H1 (cell line): ENCODE results near the gene TMEM245. TPM values are rescaled to one million over a fixed set of nuclear protein-coding genes. Genes with fewer than 3 reads are reported as not detected.

Experiments
- CTCF ChIA-PET: fragments of 300-600 bp; sonication (Branson Sonifier 250); formaldehyde crosslinking; loops from one replicate; lab custom pipeline; 2021; ENCODE audit not compliant: partially characterized antibody; lab: Charles Lee
- POLR2A ChIA-PET: fragments of 300-600 bp; sonication (Branson Sonifier 250); formaldehyde crosslinking; loops from one replicate; lab custom pipeline; 2021; ENCODE audit warnings: inconsistent platforms; ENCODE audit not compliant: partially characterized antibody; lab: Charles Lee
- DNase-seq, 2 experiments: peaks; one replicate each; pipeline versions ENCODE4 v3.0.0 to v3.0.0-alpha.2; 2010 to 2022; ENCODE audit warnings: low spot score in 2 of 2, low read depth in 1 of 2, mixed read lengths in 1 of 2
- FAIRE-seq: peaks from 2 replicates; lab custom pipeline; 2011; peaks lifted over from hg19 to GRCh38; lab: Jason Lieb, UNC
- H2AFZ ChIP-seq: 2 replicates; pipeline ENCODE4 v1.8.1; 2012; ENCODE audit warnings: low read length, inconsistent platforms
- H2AK5ac ChIP-seq: 2 replicates; pipeline ENCODE4 v1.6.1; 2013; ENCODE audit warnings: low read depth, low read length
- H2BK120ac ChIP-seq: replicated peaks from 2 replicates; pipeline ENCODE3; 2013; ENCODE audit warnings: low read depth, low read length, inconsistent platforms
- H2BK12ac ChIP-seq: 2 replicates; pipeline ENCODE4 v1.6.1; 2013; ENCODE audit warnings: low read depth, low read length
- H2BK15ac ChIP-seq: 2 replicates; pipeline ENCODE4 v1.6.1; 2013; ENCODE audit warnings: low read length
- H2BK20ac ChIP-seq: 2 replicates; pipeline ENCODE4 v1.6.1; 2013; ENCODE audit warnings: low read length
- H2BK5ac ChIP-seq: 2 replicates; pipeline ENCODE4 v1.6.1; 2013; ENCODE audit warnings: low read depth, low read length
- H3K14ac ChIP-seq: 2 replicates; pipeline ENCODE4 v1.6.1; 2013; ENCODE audit warnings: inconsistent platforms; ENCODE audit not compliant: insufficient read length
- H3K18ac ChIP-seq: 2 replicates; pipeline ENCODE4 v1.6.1; 2013; ENCODE audit warnings: low read length; ENCODE audit errors: extremely low read depth
- H3K23ac ChIP-seq: 2 replicates; pipeline ENCODE4 v1.6.1; 2013; ENCODE audit warnings: inconsistent platforms; ENCODE audit not compliant: insufficient read length
- H3K23me2 ChIP-seq: 2 replicates; pipeline ENCODE4 v1.6.1; 2013; ENCODE audit warnings: low read depth, low read length
- H3K27ac ChIP-seq: 2 replicates; pipeline ENCODE4 v1.6.1; 2011; ENCODE audit warnings: low read depth, low read length, inconsistent platforms
- H3K27me3 ChIP-seq, 4 experiments: replicated peaks in 1 of 4; 1 replicate in 1 of 4; 2 replicates in 3 of 4; pipeline versions ENCODE4 v1.6.1 to v1.8.1; 2011 to 2013; ENCODE audit warnings: low read length in 3 of 4, mild to moderate bottlenecking in 3 of 4, inconsistent platforms in 2 of 4, mixed read lengths in 2 of 4, moderate library complexity in 1 of 4; ENCODE audit not compliant: control insufficient read depth in 3 of 4, insufficient read depth in 3 of 4; ENCODE audit errors: extremely low read depth in 1 of 4
- H3K36me3 ChIP-seq, 4 experiments: 2 replicates each; pipeline versions ENCODE4 v1.6.1 to v1.8.1; 2011 to 2013; ENCODE audit warnings: mild to moderate bottlenecking in 4 of 4, low read length in 3 of 4, moderate library complexity in 2 of 4, control low read depth in 1 of 4, inconsistent platforms in 1 of 4; ENCODE audit not compliant: insufficient read depth in 4 of 4, control insufficient read depth in 2 of 4
- H3K4ac ChIP-seq: replicated peaks from 2 replicates; pipeline ENCODE3; 2013; ENCODE audit warnings: low read length, low read depth, mixed read lengths, inconsistent platforms; ENCODE audit not compliant: insufficient read length
- H3K4me1 ChIP-seq, 4 experiments: replicated peaks in 1 of 4; 1 replicate in 1 of 4; 2 replicates in 3 of 4; pipeline versions ENCODE4 v1.6.1 to v1.8.1; 2011 to 2013; ENCODE audit warnings: low read length in 3 of 4, inconsistent platforms in 2 of 4, mixed read lengths in 1 of 4; ENCODE audit not compliant: insufficient read depth in 4 of 4, control insufficient read depth in 3 of 4
- H3K4me2 ChIP-seq, 2 experiments: 2 replicates each; pipeline versions ENCODE4 v1.6.1 to v1.8.1; 2011 to 2013; ENCODE audit warnings: low read depth in 2 of 2, low read length in 2 of 2, control low read depth in 1 of 2, inconsistent platforms in 1 of 2, mild to moderate bottlenecking in 1 of 2; ENCODE audit not compliant: insufficient read depth in 1 of 2
- H3K4me3 ChIP-seq, 4 experiments: fragments of 200-600, 300-600 bp in 1 of 4; sonication (generic), shearing (Covaris generic), sonication (Bioruptor Twin) in 1 of 4; 2 replicates each; pipeline versions ENCODE4 v1.5.1 to v1.8.1; 2011 to 2016; ENCODE audit warnings: low read length in 4 of 4, low read depth in 3 of 4, control low read depth in 2 of 4, inconsistent platforms in 2 of 4, mild to moderate bottlenecking in 2 of 4, mixed read lengths in 1 of 4, moderate library complexity in 1 of 4; ENCODE audit not compliant: insufficient read depth in 2 of 4; ENCODE audit errors: extremely low read depth in 1 of 4
- H3K56ac ChIP-seq: replicated peaks from 2 replicates; pipeline ENCODE3; 2013; ENCODE audit warnings: low read depth, mild to moderate bottlenecking, mixed read lengths, low read length, inconsistent platforms; ENCODE audit not compliant: insufficient read length
- H3K79me1 ChIP-seq: 2 replicates; pipeline ENCODE4 v1.6.1; 2013; ENCODE audit warnings: low read depth, low read length, control low read depth
- H3K79me2 ChIP-seq, 2 experiments: 2 replicates each; pipeline versions ENCODE4 v1.6.1 to v1.8.1; 2012 to 2013; ENCODE audit warnings: low read length in 2 of 2, mild to moderate bottlenecking in 2 of 2, inconsistent platforms in 1 of 2; ENCODE audit not compliant: insufficient read depth in 2 of 2, control insufficient read depth in 1 of 2
- H3K9ac ChIP-seq, 4 experiments: replicated peaks in 1 of 4; 1 replicate in 1 of 4; 2 replicates in 3 of 4; pipeline versions ENCODE4 v1.6.1 to v1.8.1; 2011 to 2013; ENCODE audit warnings: low read depth in 3 of 4, low read length in 3 of 4, control low read depth in 2 of 4, mild to moderate bottlenecking in 2 of 4, moderate library complexity in 2 of 4, inconsistent platforms in 1 of 4; ENCODE audit errors: extremely low read depth in 1 of 4
- H3K9me3 ChIP-seq, 2 experiments: 2 replicates each; pipeline versions ENCODE4 v1.6.1 to v1.8.1; 2012 to 2013; ENCODE audit warnings: mild to moderate bottlenecking in 2 of 2, moderate library complexity in 2 of 2, control low read depth in 1 of 2, inconsistent platforms in 1 of 2, low read depth in 1 of 2, low read length in 1 of 2, mixed read lengths in 1 of 2; ENCODE audit not compliant: insufficient read depth in 2 of 2
- H4K20me1 ChIP-seq, 2 experiments: replicated peaks in 1 of 2; 2 replicates each; pipeline versions ENCODE3 to v1.8.1; 2011 to 2013; ENCODE audit warnings: inconsistent platforms in 2 of 2, low read length in 2 of 2, mild to moderate bottlenecking in 1 of 2; ENCODE audit not compliant: insufficient read depth in 2 of 2, control insufficient read depth in 1 of 2
- H4K5ac ChIP-seq: 2 replicates; pipeline ENCODE4 v1.6.1; 2013; ENCODE audit warnings: low read length, low read depth, mixed read lengths, inconsistent platforms; ENCODE audit not compliant: insufficient read length
- H4K8ac ChIP-seq: 2 replicates; pipeline ENCODE4 v1.8.0; 2013; ENCODE audit warnings: mild to moderate bottlenecking, moderate library complexity, low read length, inconsistent platforms; ENCODE audit not compliant: insufficient read depth; ENCODE audit errors: extremely low read depth
- H4K91ac ChIP-seq: replicated peaks from 2 replicates; pipeline ENCODE3; 2013; ENCODE audit warnings: low read length, mixed read lengths, inconsistent platforms; ENCODE audit not compliant: insufficient read length
- BRCA1 ChIP-seq: IDR thresholded peaks from 2 replicates; pipeline ENCODE4 v1.6.1; 2012; ENCODE audit warnings: low read depth, low read length, improper control_type of control experiment
- CBX5 ChIP-seq: fragments of 300-800, 300-1000 bp; sonication (generic); IDR thresholded peaks from 2 replicates; pipeline ENCODE4 v1.7.1; 2016; ENCODE audit warnings: antibody characterized with exemption, low read length, low read depth
- CBX8 ChIP-seq: fragments of 300-800, 300-1000 bp; sonication (generic); IDR thresholded peaks from 2 replicates; pipeline ENCODE4 v1.7.1; 2016; ENCODE audit warnings: low read depth, low read length, borderline replicate concordance
- FOSL1 ChIP-seq: IDR thresholded peaks from 2 replicates; pipeline ENCODE4 v1.6.1; 2011; ENCODE audit warnings: mild to moderate bottlenecking, low read depth, low read length, moderate library complexity; ENCODE audit not compliant: insufficient read depth
- KDM1A ChIP-seq: fragments of 200-600, 300-600 bp; sonication (generic); IDR thresholded peaks from 2 replicates; pipeline ENCODE4 v1.7.1; 2016; ENCODE audit warnings: mild to moderate bottlenecking, low read length, borderline replicate concordance
- KDM4A ChIP-seq: IDR thresholded peaks from one replicate; pipeline ENCODE4 v1.7.1; 2012; ENCODE audit warnings: low read depth, mild to moderate bottlenecking, moderate library complexity, low read length, inconsistent platforms; ENCODE audit not compliant: severe bottlenecking
- RNF2 ChIP-seq: fragments of 200-900, 300-1000 bp; sonication (generic); IDR thresholded peaks from 2 replicates; pipeline ENCODE4 v1.7.1; 2016; ENCODE audit warnings: borderline replicate concordance, low read depth, mild to moderate bottlenecking, antibody characterized with exemption, low read length; ENCODE audit not compliant: poor library complexity, severe bottlenecking; ENCODE audit errors: missing control alignments
- RXRA ChIP-seq: IDR thresholded peaks from 2 replicates; pipeline ENCODE4 v1.6.1; 2011; ENCODE audit warnings: low read depth, mild to moderate bottlenecking, low read length, moderate library complexity; ENCODE audit not compliant: insufficient read depth
- USF2 ChIP-seq: IDR thresholded peaks from 2 replicates; pipeline ENCODE4 v1.6.1; 2011; ENCODE audit warnings: low read length, improper control_type of control experiment
- WGBS, 2 experiments: shearing (Covaris generic) in 1 of 2; methylation state at CpG; one replicate each; pipeline versions ENCODE4 v1.1.6 to v1.1.7; 2013 to 2015; ENCODE audit warnings: low lambda C conversion rate in 2 of 2, mixed read lengths in 2 of 2, inconsistent platforms in 1 of 2, low coverage in 1 of 2, missing lambda C conversion rate in 1 of 2; ENCODE audit not compliant: insufficient replicate concordance in 2 of 2, insufficient coverage in 1 of 2, insufficient read length in 1 of 2; ENCODE audit errors: extremely low coverage in 1 of 2, missing lambda C conversion rate in 1 of 2; 5-methylcytosine and 5-hydroxymethylcytosine counted together
- polyA plus RNA-seq, 7 experiments: library from polyadenylated mRNA; depleted of rRNA in 3 of 7; stranded (reverse) in 5 of 7; unstranded in 2 of 7; fragments of >200 nt in 5 of 7; fragments of 200-250 nt in 2 of 7; gene quantifications; 1 replicate in 5 of 7; 2 replicates in 1 of 7; 4 replicates in 1 of 7; pipeline versions ENCODE4 v1.2.1 to v1.2.3, GENCODE V29; 2011 to 2013; ENCODE audit warnings: missing spikeins in 2 of 7, mixed read lengths in 2 of 7
- total RNA-seq: library from RNA; stranded (reverse); fragmentation: NEBNext Ultra II Directional; extraction: Animal tissue kit (Norgen Biotek cat#: 25700); gene quantifications from 2 replicates; pipeline ENCODE4 v1.2.1, GENCODE V29; 2021

Gene TMEM245
- total and polyA plus RNA-seq, 2 of the 8 experiments (the other 6 are each of a cell fraction or from before 2014, with no cell fraction given) = 44.3 to 45.8 TPM

GRCh38 chr9:109013679-109014607 is 105.8 kb downstream of the TMEM245 start:
- H3K56ac ChIP-seq = no peak overlapping the region
- no peak overlapping the region for H3K9ac ChIP-seq
- POLR2A ChIA-PET = interaction anchor here (0.8 to 1.5 kb wide), 5 partner anchors 9 to 149 kb away, joined by 3 to 5 read pairs (median 3); no protein-coding TSS in a partner anchor
- peak overlapping the region; percentile 47; the same call in 1 of the 2 replicates for H2AFZ ChIP-seq
- no peak overlapping the region for H2AK5ac ChIP-seq
- peaks cover 0 to 5% (median 2%) of the 10 kb centered on the region in 4 experiments; a peak in 1 of 7 replicates for H3K27me3 ChIP-seq
- H2BK120ac ChIP-seq = no peak overlapping the region
- no peak overlapping the region for H4K8ac ChIP-seq
- CTCF ChIA-PET = interaction anchor here (0.6 to 1.1 kb wide), 2 partner anchors 267 to 388 kb away, joined by 3 read pairs; no protein-coding TSS in a partner anchor
- H3K27ac ChIP-seq = no peak overlapping the region
- H4K5ac ChIP-seq = no peak overlapping the region
- 42% methylated on average over 16 of the region's 19 CpGs; no CpG with 5 or more reads in 1 of the 2 experiments for WGBS, 2 experiments
- H2BK20ac ChIP-seq = no peak overlapping the region
- peaks cover 0 to 32% of the 10 kb centered on the region in 2 experiments; a peak in 2 of 4 replicates for H3K79me2 ChIP-seq
- no peaks in the 10 kb centered on the region for H3K9me3 ChIP-seq
- no peak overlapping the region for H3K18ac ChIP-seq
- peaks cover 0 to under 1% (median under 1%) of the 10 kb centered on the region in 4 experiments; a peak in 2 of 8 replicates for H3K36me3 ChIP-seq
- H3K14ac ChIP-seq = no peak overlapping the region
- peak overlapping the region; percentile 75 to 78 for H3K4me2 ChIP-seq
- no peaks in the 10 kb centered on the region for H3K79me1 ChIP-seq
- H4K20me1 ChIP-seq = peaks cover 6 to 9% of the 10 kb centered on the region in 2 experiments
- no peak overlapping the region for H2BK12ac ChIP-seq
- DNase-seq (no peak), FAIRE-seq (no peak)
- H3K4me3 ChIP-seq = peak overlapping the region; percentile 32 to 84 (median 38)
- no peak overlapping the region for H4K91ac ChIP-seq
- peaks cover 4% of the 10 kb centered on the region for H3K23me2 ChIP-seq
- H3K4me1 ChIP-seq = peaks cover 0 to 6% (median 2%) of the 10 kb centered on the region in 4 experiments; a peak in 5 of 7 replicates
- H2BK5ac ChIP-seq = no peak overlapping the region
- no peak overlapping the region for H3K23ac ChIP-seq
- no peak overlapping the region for H3K4ac ChIP-seq
- H2BK15ac ChIP-seq = no peak overlapping the region
- TF ChIP-seq BRCA1 (no peak), KDM1A (no peak), RXRA (no peak), CBX8 (no peak), KDM4A (peak; percentile 13), CBX5 (no peak), RNF2 (no peak), FOSL1 (no peak), USF2 (no peak)
